ENCODE data around the gene NFAM1. TPM values are rescaled to one million over a fixed set of nuclear protein-coding genes. Genes with fewer than 3 reads are reported as not detected.

Gene NFAM1
- total and polyA plus RNA-seq, 8 donors: 0.15 to 18.1 (median 0.83) TPM

- DNase-seq: no peak
- Histone ChIP-seq H3K27ac (no peak overlapping the region), H3K27me3 (no peaks in the 10 kb centered on the region), H3K4me1 (peaks cover 0 to 4% (median 0%) of the 10 kb centered on the region in 4 donors), H3K36me3 (no peaks in the 10 kb centered on the region), H3K9me3 (no peaks in the 10 kb centered on the region), H3K4me3 (no peak overlapping the region)
- 80 to 92% (median 89%) methylated on average over 16 to 18 of the region's 18 CpGs for WGBS, 5 donors
- intact Hi-C loops (cut with DNase I; ENCODE audit: low total_unique reads): no loop called here
- TF ChIP-seq EP300 (IDR thresholded peaks at IDR 0.05) (no peak), POLR2A (IDR thresholded peaks at IDR 0.05) (no peak), POLR2AphosphoS5 (IDR thresholded peaks at IDR 0.05) (no peak)
Measured at GRCh38 chr22:42416671-42417230, 15.5 kb downstream of the NFAM1 start.

- 60 to 76% (median 72%) methylated on average over 17 of the region's 17 CpGs for WGBS, 5 donors
- Histone ChIP-seq H3K27me3 (no peaks in the 10 kb centered on the region), H3K36me3 (peaks cover 0 to 6% (median 0%) of the 10 kb centered on the region in 4 donors), H3K9me3 (no peaks in the 10 kb centered on the region), H3K4me1 (peaks cover 0 to 4% (median 0%) of the 10 kb centered on the region in 4 donors), H3K4me3 (no peak overlapping the region), H3K27ac (no peak overlapping the region)
- DNase-seq: no peak
- no peak for TF ChIP-seq CTCF (IDR thresholded peaks at IDR 0.05)
- intact Hi-C loops (cut with DNase I; ENCODE audit: low total_unique reads): no loop called here
Measured at GRCh38 chr22:42414565-42415303, 17.5 kb downstream of the NFAM1 start.

- H3K4me1 ChIP-seq: no peaks in the 10 kb centered on the region
- no peaks in the 10 kb centered on the region for H3K9me3 ChIP-seq
- WGBS, 5 donors: 72 to 85% (median 76%) methylated on average over 11 of the region's 11 CpGs
- no peak for DNase-seq
- no peak overlapping the region for H3K27ac ChIP-seq
- no peak for TF ChIP-seq CTCF (IDR thresholded peaks at IDR 0.05)
- no peak for TF ChIP-seq POLR2AphosphoS5 (IDR thresholded peaks at IDR 0.05)
- no peak for TF ChIP-seq POLR2A (IDR thresholded peaks at IDR 0.05)
- no peak for TF ChIP-seq EP300 (IDR thresholded peaks at IDR 0.05)
- no peaks in the 10 kb centered on the region for H3K27me3 ChIP-seq
- intact Hi-C loops (cut with DNase I; ENCODE audit: low total_unique reads): no loop called here
- H3K36me3 ChIP-seq: peaks cover 0 to 11% (median 0%) of the 10 kb centered on the region in 4 donors
- H3K4me3 ChIP-seq: no peak overlapping the region
Measured at GRCh38 chr22:42414021-42414420, 18.2 kb downstream of the NFAM1 start.

- TF ChIP-seq POLR2AphosphoS5 (IDR thresholded peaks at IDR 0.05) (no peak), POLR2A (IDR thresholded peaks at IDR 0.05) (no peak), EP300 (IDR thresholded peaks at IDR 0.05) (no peak), CTCF (IDR thresholded peaks at IDR 0.05) (no peak)
- 59 to 79% (median 68%) methylated on average over 13 of the region's 13 CpGs for WGBS, 5 donors
Measured at GRCh38 chr22:42412744-42413333, 19.4 kb downstream of the NFAM1 start.

More at GRCh38 chr22:42412744-42413333, 19.4 kb downstream of the NFAM1 start:
- Histone ChIP-seq H3K36me3 (peaks cover 0 to 11% (median 0%) of the 10 kb centered on the region in 4 donors), H3K27ac (no peak overlapping the region), H3K4me1 (no peaks in the 10 kb centered on the region), H3K9me3 (no peaks in the 10 kb centered on the region), H3K27me3 (no peaks in the 10 kb centered on the region), H3K4me3 (no peak overlapping the region)
- DNase-seq: peak in 1 of 2 donors; percentile 51
- intact Hi-C loops (cut with DNase I; ENCODE audit: low total_unique reads): no loop called here
